CD4-positive, alpha-beta T cell (primary cell): ENCODE data around the gene DGKI. TPM values are rescaled to one million over a fixed set of nuclear protein-coding genes. Genes with fewer than 3 reads are reported as not detected.

ENCODE experiments used
- ATAC-seq: fragments of 200-7000 bp; cut with Tn5 transposase; one replicate; pipeline ENCODE4 v1.10.0; 2022; ENCODE audit warnings: mild to moderate bottlenecking; ENCODE audit not compliant: poor library complexity
- CTCF ChIA-PET: fragments of 350-600 bp; sonication (Branson Sonifier 250); formaldehyde crosslinking; loops from one replicate; lab custom pipeline; 2021; ENCODE audit warnings: antibody characterized with exemption, inconsistent platforms; lab: Charles Lee
- POLR2A ChIA-PET: fragments of 350-600 bp; sonication (Branson Sonifier 250); formaldehyde crosslinking; loops from one replicate; lab custom pipeline; 2021; ENCODE audit warnings: antibody characterized with exemption, inconsistent platforms; lab: Charles Lee
- DNase-seq, 14 experiments: peaks; one replicate each; pipeline ENCODE4 v3.0.0-alpha.2; 2013 to 2020; ENCODE audit warnings: mixed read lengths in 2 of 14
- H3K27ac ChIP-seq, 2 donors: one replicate each; pipeline versions ENCODE4 v1.5.1 to v1.7.0; 2013; ENCODE audit warnings: low read length in 2 of 2, low read depth in 1 of 2, mild to moderate bottlenecking in 1 of 2
- H3K27me3 ChIP-seq, 2 experiments: 1 replicate in 1 of 2; 2 replicates in 1 of 2; pipeline versions ENCODE4 v1.6.1 to v1.7.0; 2013; ENCODE audit warnings: low read length in 2 of 2, control low read depth in 1 of 2, mild to moderate bottlenecking in 1 of 2, moderate library complexity in 1 of 2; ENCODE audit not compliant: insufficient read depth in 2 of 2, control insufficient read depth in 1 of 2
- H3K36me3 ChIP-seq: one replicate; pipeline ENCODE4 v1.6.1; 2013; ENCODE audit warnings: low read length, control low read depth; ENCODE audit not compliant: insufficient read depth
- H3K4me1 ChIP-seq: one replicate; pipeline ENCODE4 v1.6.1; 2013; ENCODE audit warnings: low read length, control low read depth; ENCODE audit not compliant: insufficient read depth
- H3K4me3 ChIP-seq: one replicate; pipeline ENCODE4 v1.5.1; 2013; ENCODE audit warnings: mild to moderate bottlenecking, low read length, moderate library complexity
- H3K9me3 ChIP-seq, 2 experiments: 1 replicate in 1 of 2; 2 replicates in 1 of 2; pipeline versions ENCODE4 v1.6.1 to v1.7.0; 2013; ENCODE audit warnings: low read length in 2 of 2, mild to moderate bottlenecking in 2 of 2, control low read depth in 1 of 2, moderate library complexity in 1 of 2; ENCODE audit not compliant: control insufficient read depth in 1 of 2, insufficient read depth in 1 of 2
- H3K27ac Mint-ChIP-seq: one replicate; pipeline ENCODE4 v1.8.0; 2020; ENCODE audit warnings: mixed read lengths
- H3K27me3 Mint-ChIP-seq: one replicate; pipeline ENCODE4 v1.8.0; 2021; ENCODE audit warnings: mixed read lengths
- H3K36me3 Mint-ChIP-seq: one replicate; pipeline ENCODE4 v1.8.0; 2021; ENCODE audit warnings: low read depth, mixed read lengths
- H3K4me1 Mint-ChIP-seq: one replicate; pipeline ENCODE4 v1.8.0; 2021; ENCODE audit warnings: low read depth, mixed read lengths
- H3K4me3 Mint-ChIP-seq: one replicate; pipeline ENCODE4 v1.8.0; 2020; ENCODE audit warnings: mild to moderate bottlenecking, mixed read lengths
- H3K9me3 Mint-ChIP-seq: one replicate; pipeline ENCODE4 v1.8.0; 2020; ENCODE audit warnings: mixed read lengths
- intact Hi-C, 2 experiments: fragments of 100-400 bp; cut with DNase I in 1 of 2; cut with micrococcal nuclease in 1 of 2; formaldehyde crosslinking; loops; one replicate each; pipeline versions ENCODE4 v1.15.1 to v1.9.0; 2023 to 2025; cut with DNase I, micrococcal nuclease
- total RNA-seq, 174 experiments: library from RNA in 2 of 174; stranded (reverse) in 2 of 174; gene quantifications; one replicate each; pipeline ENCODE4 v1.2.3 and lab custom pipeline; 2021 to 2026
- TF ChIP-seq, protein P1 (sequence below): fragments of 200-600 bp; IDR thresholded peaks from one replicate; pipeline ENCODE4 v1.8.0; 2022; ENCODE audit warnings: antibody characterized with exemption, mild to moderate bottlenecking

Gene DGKI
- total RNA-seq, 2 experiments from 2014 or later: not detected

DNA sequence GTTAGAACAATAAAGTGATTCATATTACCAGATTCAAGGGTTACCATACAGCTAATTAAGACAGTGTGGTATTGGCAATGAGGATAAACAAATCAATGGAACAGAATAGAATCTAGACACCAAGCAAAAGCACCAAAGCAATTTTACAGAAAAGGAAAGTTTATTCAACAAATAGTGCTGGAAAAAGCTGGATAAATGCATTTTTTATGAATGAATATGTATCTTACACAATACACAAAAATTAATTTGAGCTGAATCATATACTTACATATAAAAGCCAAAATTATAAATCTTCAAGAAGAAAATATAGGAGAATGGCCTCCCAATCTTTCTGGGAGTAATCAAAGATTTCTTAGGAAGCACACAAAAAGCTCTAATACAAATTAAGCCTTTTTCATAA, 282.8 kb downstream of the DGKI start:
- Mint-ChIP-seq H3K9me3 (no peaks in the 10 kb centered on the region), H3K36me3 (no peaks in the 10 kb centered on the region), H3K4me1 (no peaks in the 10 kb centered on the region), H3K27me3 (peaks cover 7% of the 10 kb centered on the region), H3K4me3 (no peak overlapping the region), H3K27ac (no peak overlapping the region)
- Histone ChIP-seq H3K27me3 (no peaks in the 10 kb centered on the region), H3K4me1 (no peaks in the 10 kb centered on the region), H3K9me3 (no peaks in the 10 kb centered on the region), H3K36me3 (no peaks in the 10 kb centered on the region), H3K27ac (no peak overlapping the region), H3K4me3 (no peak overlapping the region)
- no peak for DNase-seq
- POLR2A ChIA-PET: no interaction called here
- intact Hi-C loops: no loop called here
- CTCF ChIA-PET: no interaction called here
- no peak for ATAC-seq
- TF ChIP-seq, protein P1, sequence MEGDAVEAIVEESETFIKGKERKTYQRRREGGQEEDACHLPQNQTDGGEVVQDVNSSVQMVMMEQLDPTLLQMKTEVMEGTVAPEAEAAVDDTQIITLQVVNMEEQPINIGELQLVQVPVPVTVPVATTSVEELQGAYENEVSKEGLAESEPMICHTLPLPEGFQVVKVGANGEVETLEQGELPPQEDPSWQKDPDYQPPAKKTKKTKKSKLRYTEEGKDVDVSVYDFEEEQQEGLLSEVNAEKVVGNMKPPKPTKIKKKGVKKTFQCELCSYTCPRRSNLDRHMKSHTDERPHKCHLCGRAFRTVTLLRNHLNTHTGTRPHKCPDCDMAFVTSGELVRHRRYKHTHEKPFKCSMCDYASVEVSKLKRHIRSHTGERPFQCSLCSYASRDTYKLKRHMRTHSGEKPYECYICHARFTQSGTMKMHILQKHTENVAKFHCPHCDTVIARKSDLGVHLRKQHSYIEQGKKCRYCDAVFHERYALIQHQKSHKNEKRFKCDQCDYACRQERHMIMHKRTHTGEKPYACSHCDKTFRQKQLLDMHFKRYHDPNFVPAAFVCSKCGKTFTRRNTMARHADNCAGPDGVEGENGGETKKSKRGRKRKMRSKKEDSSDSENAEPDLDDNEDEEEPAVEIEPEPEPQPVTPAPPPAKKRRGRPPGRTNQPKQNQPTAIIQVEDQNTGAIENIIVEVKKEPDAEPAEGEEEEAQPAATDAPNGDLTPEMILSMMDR: no peak

DNA sequence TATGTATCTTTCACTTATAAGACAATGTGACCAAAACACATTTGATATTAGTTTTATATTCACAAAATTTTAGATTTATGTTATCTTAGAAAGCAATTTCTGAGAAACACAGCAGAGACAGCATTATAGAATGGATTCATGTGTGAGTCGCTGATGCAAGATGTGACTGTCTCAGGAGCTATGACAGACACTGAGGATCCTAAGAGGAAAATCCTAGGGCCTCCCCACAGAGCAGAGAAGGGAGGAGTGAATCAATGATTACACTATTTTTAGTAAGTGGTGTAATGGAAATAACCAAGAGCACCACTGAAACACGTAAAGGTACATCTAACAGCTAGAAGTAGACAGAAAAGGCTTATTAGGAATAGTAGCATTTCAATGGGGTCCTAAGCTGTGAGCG, 299.3 kb downstream of the DGKI start:
- CTCF ChIA-PET: no interaction called here

DNA sequence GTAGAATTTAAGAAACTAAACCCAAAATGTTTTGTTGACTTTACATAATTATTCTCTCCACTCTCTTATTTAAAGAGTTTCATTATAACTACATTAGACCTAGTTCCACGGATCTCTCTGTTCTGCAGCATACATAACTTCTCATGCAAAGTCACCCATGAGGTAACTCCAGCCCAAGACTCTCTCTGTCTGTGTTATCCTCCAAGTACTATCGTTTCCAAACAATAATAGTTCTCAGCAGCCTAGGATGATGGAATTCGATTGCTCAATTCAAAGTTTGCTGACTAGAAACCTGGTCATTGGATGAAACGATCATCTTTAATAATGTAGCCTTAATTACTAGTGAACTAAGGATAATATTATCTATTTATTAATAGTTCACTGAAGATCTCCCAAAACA, 300.1 kb downstream of the DGKI start:
- DNase-seq (no peak), ATAC-seq (no peak)
- H3K27ac ChIP-seq: no peak overlapping the region
- Mint-ChIP-seq H3K4me3 (no peak overlapping the region), H3K36me3 (no peaks in the 10 kb centered on the region), H3K4me1 (no peaks in the 10 kb centered on the region), H3K9me3 (no peaks in the 10 kb centered on the region), H3K27ac (no peak overlapping the region), H3K27me3 (peaks cover 6% of the 10 kb centered on the region)
- H3K9me3 ChIP-seq: peaks cover 0 to 6% of the 10 kb centered on the region in 2 experiments
- no peak overlapping the region for H3K4me3 ChIP-seq
- ChIA-PET CTCF (no interaction called here), POLR2A (no interaction called here)
- intact Hi-C loops: no loop called here
- no peaks in the 10 kb centered on the region for H3K36me3 ChIP-seq
- H3K27me3 ChIP-seq: no peaks in the 10 kb centered on the region
- TF ChIP-seq, protein P1: no peak
- H3K4me1 ChIP-seq: no peaks in the 10 kb centered on the region

More for the DNA sequence above, 299.3 kb downstream of the DGKI start:
- intact Hi-C loops: no loop called here
- Mint-ChIP-seq H3K9me3 (no peaks in the 10 kb centered on the region), H3K4me1 (no peaks in the 10 kb centered on the region), H3K27me3 (peaks cover 6% of the 10 kb centered on the region), H3K4me3 (no peak overlapping the region), H3K27ac (no peak overlapping the region), H3K36me3 (no peaks in the 10 kb centered on the region)
- H3K27me3 ChIP-seq: no peaks in the 10 kb centered on the region
- no peak overlapping the region for H3K4me3 ChIP-seq
- H3K4me1 ChIP-seq: no peaks in the 10 kb centered on the region
- POLR2A ChIA-PET: no interaction called here
- H3K27ac ChIP-seq: no peak overlapping the region
- no peak for DNase-seq
- peaks cover 0 to 6% of the 10 kb centered on the region in 2 experiments for H3K9me3 ChIP-seq
- no peak for ATAC-seq
- H3K36me3 ChIP-seq: no peaks in the 10 kb centered on the region
- TF ChIP-seq, protein P1: no peak
